DOHH2 (cell line): Measurements from ENCODE around the gene GGA2.

Source experiments
- EZH2phosphoT487 ChIP-seq: fragments of 200-600 bp; sonication (generic); IDR thresholded peaks from 2 replicates; pipeline ENCODE4 v1.6.1; 2017; ENCODE audit warnings: borderline replicate concordance, mild to moderate bottlenecking, antibody characterized with exemption, low read length, moderate library complexity, mixed read lengths
- TF ChIP-seq, protein P1 (sequence below): fragments of 200-600 bp; sonication (generic); IDR thresholded peaks from one replicate; pipeline ENCODE4 v1.5.1; 2014; ENCODE audit warnings: antibody characterized with exemption, mild to moderate bottlenecking, low read depth, low read length; ENCODE audit not compliant: poor library complexity, severe bottlenecking

DNA sequence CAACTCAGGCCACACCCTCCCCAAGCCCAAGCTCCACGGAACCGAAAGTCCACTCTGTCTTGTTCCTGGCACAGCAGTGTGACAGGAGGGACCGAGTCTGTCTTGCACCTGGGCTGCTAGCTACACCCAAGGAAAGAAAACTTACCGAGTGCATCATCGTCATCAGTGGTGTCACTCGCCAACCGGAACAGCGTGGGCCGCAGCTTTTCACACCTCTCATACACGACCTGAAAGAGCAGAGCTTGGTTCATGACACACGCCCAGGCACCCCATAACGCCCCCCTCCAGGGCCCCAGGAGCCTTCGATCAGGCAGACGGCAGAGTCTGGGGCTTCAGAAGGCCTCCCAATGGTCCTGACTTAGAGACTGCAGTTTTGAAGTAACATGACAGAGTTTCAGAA is 27.5 kb downstream of the GGA2 start:
- TF ChIP-seq, protein P1, sequence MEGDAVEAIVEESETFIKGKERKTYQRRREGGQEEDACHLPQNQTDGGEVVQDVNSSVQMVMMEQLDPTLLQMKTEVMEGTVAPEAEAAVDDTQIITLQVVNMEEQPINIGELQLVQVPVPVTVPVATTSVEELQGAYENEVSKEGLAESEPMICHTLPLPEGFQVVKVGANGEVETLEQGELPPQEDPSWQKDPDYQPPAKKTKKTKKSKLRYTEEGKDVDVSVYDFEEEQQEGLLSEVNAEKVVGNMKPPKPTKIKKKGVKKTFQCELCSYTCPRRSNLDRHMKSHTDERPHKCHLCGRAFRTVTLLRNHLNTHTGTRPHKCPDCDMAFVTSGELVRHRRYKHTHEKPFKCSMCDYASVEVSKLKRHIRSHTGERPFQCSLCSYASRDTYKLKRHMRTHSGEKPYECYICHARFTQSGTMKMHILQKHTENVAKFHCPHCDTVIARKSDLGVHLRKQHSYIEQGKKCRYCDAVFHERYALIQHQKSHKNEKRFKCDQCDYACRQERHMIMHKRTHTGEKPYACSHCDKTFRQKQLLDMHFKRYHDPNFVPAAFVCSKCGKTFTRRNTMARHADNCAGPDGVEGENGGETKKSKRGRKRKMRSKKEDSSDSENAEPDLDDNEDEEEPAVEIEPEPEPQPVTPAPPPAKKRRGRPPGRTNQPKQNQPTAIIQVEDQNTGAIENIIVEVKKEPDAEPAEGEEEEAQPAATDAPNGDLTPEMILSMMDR: no peak
- TF ChIP-seq EZH2phosphoT487: no peak
